Neural cell (in vitro differentiated cells): ENCODE measurements around the gene ANKRD22. TPM values are rescaled to one million over a fixed set of nuclear protein-coding genes. Genes with fewer than 3 reads are reported as not detected.

ENCODE experiments used
- H2AFZ ChIP-seq: fragments of 200-600, 300-800 bp; sonication (generic), shearing (Covaris generic); 2 replicates; pipeline ENCODE4 v1.6.0; 2014; ENCODE audit warnings: low read depth, mild to moderate bottlenecking, antibody characterized with exemption, low read length, moderate library complexity
- H3F3A ChIP-seq: fragments of 200-600 bp; shearing (Covaris generic); 2 replicates; pipeline ENCODE4 v1.6.1; 2016; ENCODE audit warnings: mild to moderate bottlenecking, moderate library complexity, mixed read lengths, antibody characterized with exemption, low read length; ENCODE audit not compliant: insufficient read depth, poor library complexity, severe bottlenecking
- H3K27ac ChIP-seq: fragments of 200-600, 300-800 bp; sonication (generic), shearing (Covaris generic); 2 replicates; pipeline ENCODE4 v1.5.1; 2014; ENCODE audit warnings: mild to moderate bottlenecking, low read length, moderate library complexity
- H3K27me3 ChIP-seq: fragments of 300-800, 200-600 bp; sonication (generic), shearing (Covaris generic); 2 replicates; pipeline ENCODE4 v1.6.0; 2014; ENCODE audit warnings: mild to moderate bottlenecking, low read depth, low read length, moderate library complexity; ENCODE audit not compliant: insufficient read depth
- H3K36me3 ChIP-seq: fragments of 300-800, 200-600 bp; sonication (generic), shearing (Covaris generic); 2 replicates; pipeline ENCODE4 v1.5.1; 2014; ENCODE audit warnings: mild to moderate bottlenecking, antibody characterized with exemption, low read length, moderate library complexity; ENCODE audit not compliant: insufficient read depth
- H3K4me2 ChIP-seq: fragments of 300-800, 200-600 bp; sonication (generic), shearing (Covaris generic); 2 replicates; pipeline ENCODE4 v1.6.0; 2014; ENCODE audit warnings: mild to moderate bottlenecking, low read length
- H3K4me3 ChIP-seq: fragments of 300-800, 200-600 bp; sonication (generic), shearing (Covaris generic); 2 replicates; pipeline ENCODE4 v1.5.1; 2014; ENCODE audit warnings: mild to moderate bottlenecking, low read length, moderate library complexity
- H3K79me2 ChIP-seq: fragments of 200-600 bp; shearing (Covaris generic); replicated peaks from 2 replicates; pipeline ENCODE4 v1.6.0; 2014; ENCODE audit warnings: mild to moderate bottlenecking, low read length, moderate library complexity; ENCODE audit not compliant: insufficient read depth
- H3K9ac ChIP-seq: fragments of 300-800, 200-600 bp; sonication (generic), shearing (Covaris generic); 2 replicates; pipeline ENCODE4 v1.6.1; 2016; ENCODE audit warnings: mild to moderate bottlenecking, low read length, mixed read lengths
- H3K9me2 ChIP-seq: fragments of 200-600 bp; shearing (Covaris generic); 2 replicates; pipeline ENCODE4 v1.6.1; 2016; ENCODE audit warnings: mild to moderate bottlenecking, low read length, mixed read lengths; ENCODE audit not compliant: insufficient read depth
- H3K9me3 ChIP-seq: fragments of 200-600, 300-800 bp; sonication (generic), shearing (Covaris generic); 2 replicates; pipeline ENCODE4 v1.6.1; 2016; ENCODE audit warnings: mild to moderate bottlenecking, mixed run types, low read length, moderate library complexity, mixed read lengths
- H4K20me1 ChIP-seq: fragments of 200-600 bp; shearing (Covaris generic); 2 replicates; pipeline ENCODE4 v1.6.1; 2016; ENCODE audit warnings: mild to moderate bottlenecking, mixed run types; ENCODE audit not compliant: insufficient read depth
- EP300 ChIP-seq: fragments of 450-650 bp; conservative IDR thresholded peaks from 2 replicates; pipeline ENCODE4 v1.6.1; 2014; ENCODE audit warnings: antibody characterized with exemption, mild to moderate bottlenecking, moderate library complexity; ENCODE audit not compliant: poor library complexity, severe bottlenecking
- EZH2 ChIP-seq: fragments of 200-600, 300-800 bp; shearing (Covaris generic), sonication (generic); IDR thresholded peaks from 2 replicates; pipeline ENCODE4 v1.6.1; 2014; ENCODE audit warnings: antibody characterized with exemption, low read length, borderline replicate concordance, mild to moderate bottlenecking; ENCODE audit not compliant: insufficient read depth, poor library complexity, severe bottlenecking
- MXI1 ChIP-seq: fragments of 450-650 bp; conservative IDR thresholded peaks from 2 replicates; pipeline ENCODE4 v1.6.1; 2014; ENCODE audit warnings: antibody characterized with exemption, mild to moderate bottlenecking; ENCODE audit not compliant: poor library complexity, severe bottlenecking
- POLR2AphosphoS5 ChIP-seq: IDR thresholded peaks from 2 replicates; pipeline ENCODE4 v1.6.1; 2012
- RAD21 ChIP-seq: fragments of 450-650 bp; conservative IDR thresholded peaks from 2 replicates; pipeline ENCODE4 v1.6.1; 2014; ENCODE audit warnings: antibody characterized with exemption, mild to moderate bottlenecking, moderate library complexity
- SMC3 ChIP-seq: fragments of 450-650 bp; conservative IDR thresholded peaks from 2 replicates; pipeline ENCODE4 v1.6.1; 2014; ENCODE audit warnings: antibody characterized with exemption, mild to moderate bottlenecking, moderate library complexity; ENCODE audit not compliant: poor library complexity
- TAF1 ChIP-seq: IDR thresholded peaks from 2 replicates; pipeline ENCODE4 v1.6.1; 2012; ENCODE audit warnings: low read depth
- polyA plus RNA-seq: library from polyadenylated mRNA; depleted of rRNA; stranded (reverse); fragments of >200 nt; gene quantifications from 2 replicates; pipeline ENCODE4 v1.2.3, GENCODE V29; 2014
- TF ChIP-seq, protein P1 (sequence below): fragments of 450-650 bp; IDR thresholded peaks from 2 replicates; pipeline ENCODE4 v1.5.1; 2014; ENCODE audit warnings: antibody characterized with exemption, mild to moderate bottlenecking, moderate library complexity; ENCODE audit not compliant: poor library complexity, severe bottlenecking
- TF ChIP-seq, protein P2 (sequence below): IDR thresholded peaks from 2 replicates; pipeline ENCODE4 v1.6.1; 2012; ENCODE audit warnings: borderline replicate concordance

The ANKRD22 gene
- polyA plus RNA-seq, 1 donor from 2014 or later: 0.57 TPM

DNA sequence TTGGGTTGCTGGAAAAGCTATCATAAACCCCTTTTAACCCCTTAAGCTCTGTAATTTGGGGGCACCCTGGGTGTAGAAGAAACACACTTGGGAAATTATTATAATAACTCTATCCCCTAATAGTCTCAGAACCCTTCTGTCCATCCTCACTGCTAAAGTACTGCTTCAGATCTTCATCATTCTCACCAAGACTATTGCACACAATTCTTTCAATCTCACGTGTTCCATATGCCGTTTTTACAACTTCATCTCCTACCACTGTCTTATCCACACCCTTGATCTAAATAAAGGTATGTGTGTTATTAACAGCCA is 15.8 kb downstream of the ANKRD22 start:
- Histone ChIP-seq H3K9me3 (no peaks in the 10 kb centered on the region), H2AFZ (no peak overlapping the region), H3F3A (no peaks in the 10 kb centered on the region), H3K4me3 (no peak overlapping the region), H3K27ac (no peak overlapping the region), H4K20me1 (no peaks in the 10 kb centered on the region), H3K9me2 (no peaks in the 10 kb centered on the region), H3K79me2 (no peaks in the 10 kb centered on the region), H3K36me3 (no peaks in the 10 kb centered on the region), H3K4me2 (no peak overlapping the region), H3K27me3 (no peaks in the 10 kb centered on the region), H3K9ac (no peak overlapping the region)
- TF ChIP-seq RAD21: no peak
- peak; percentile 41 for TF ChIP-seq SMC3

DNA sequence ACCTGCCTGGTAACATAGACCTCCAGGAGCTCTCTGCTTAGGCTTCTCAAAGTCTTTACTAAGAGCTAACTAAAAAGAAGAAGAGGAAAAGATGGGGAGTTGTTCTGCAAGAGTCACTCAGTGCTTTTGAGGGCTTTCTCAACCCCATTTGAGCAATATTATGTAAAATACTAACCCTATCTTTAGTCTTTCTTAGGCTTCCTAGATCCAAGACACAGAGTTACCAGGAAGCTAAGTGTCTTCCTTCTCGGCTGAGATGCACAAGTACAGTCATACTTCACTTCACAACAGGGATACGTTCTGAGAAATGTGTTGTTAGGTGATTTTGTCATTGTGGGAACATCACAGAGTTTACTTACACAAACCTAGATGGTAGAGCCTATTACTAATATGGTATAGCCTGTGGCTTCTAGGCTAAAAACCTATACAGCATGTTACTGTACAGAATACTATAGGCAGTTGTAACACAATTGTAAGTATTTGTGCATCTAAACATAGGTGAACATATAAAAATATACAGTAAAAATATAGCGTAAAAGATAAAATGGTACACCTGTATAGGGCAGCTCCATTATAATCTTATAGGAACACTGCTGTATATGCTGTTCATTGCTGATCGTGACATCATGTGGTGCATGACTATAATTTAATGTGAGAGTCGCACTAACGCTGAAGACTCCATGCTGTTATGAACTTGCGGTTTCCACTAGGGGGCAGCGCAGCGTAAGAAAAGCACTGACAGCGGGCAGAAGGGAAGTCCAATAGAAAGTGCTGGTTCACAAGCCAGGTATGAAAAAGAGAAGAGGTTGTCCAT is 16.3 kb downstream of the ANKRD22 start:
- Histone ChIP-seq H2AFZ (no peak overlapping the region), H3K27me3 (no peaks in the 10 kb centered on the region), H3K36me3 (no peaks in the 10 kb centered on the region), H3K9me3 (no peaks in the 10 kb centered on the region), H3K4me3 (no peak overlapping the region), H3K27ac (no peak overlapping the region), H3K4me2 (no peak overlapping the region), H4K20me1 (no peaks in the 10 kb centered on the region), H3F3A (no peaks in the 10 kb centered on the region), H3K9me2 (no peaks in the 10 kb centered on the region), H3K79me2 (no peaks in the 10 kb centered on the region), H3K9ac (no peak overlapping the region)
- TF ChIP-seq SMC3 (peak; percentile 91), TAF1 (no peak), POLR2AphosphoS5 (no peak), RAD21 (peak; percentile 95), EP300 (no peak), MXI1 (no peak)
- TF ChIP-seq, protein P1, sequence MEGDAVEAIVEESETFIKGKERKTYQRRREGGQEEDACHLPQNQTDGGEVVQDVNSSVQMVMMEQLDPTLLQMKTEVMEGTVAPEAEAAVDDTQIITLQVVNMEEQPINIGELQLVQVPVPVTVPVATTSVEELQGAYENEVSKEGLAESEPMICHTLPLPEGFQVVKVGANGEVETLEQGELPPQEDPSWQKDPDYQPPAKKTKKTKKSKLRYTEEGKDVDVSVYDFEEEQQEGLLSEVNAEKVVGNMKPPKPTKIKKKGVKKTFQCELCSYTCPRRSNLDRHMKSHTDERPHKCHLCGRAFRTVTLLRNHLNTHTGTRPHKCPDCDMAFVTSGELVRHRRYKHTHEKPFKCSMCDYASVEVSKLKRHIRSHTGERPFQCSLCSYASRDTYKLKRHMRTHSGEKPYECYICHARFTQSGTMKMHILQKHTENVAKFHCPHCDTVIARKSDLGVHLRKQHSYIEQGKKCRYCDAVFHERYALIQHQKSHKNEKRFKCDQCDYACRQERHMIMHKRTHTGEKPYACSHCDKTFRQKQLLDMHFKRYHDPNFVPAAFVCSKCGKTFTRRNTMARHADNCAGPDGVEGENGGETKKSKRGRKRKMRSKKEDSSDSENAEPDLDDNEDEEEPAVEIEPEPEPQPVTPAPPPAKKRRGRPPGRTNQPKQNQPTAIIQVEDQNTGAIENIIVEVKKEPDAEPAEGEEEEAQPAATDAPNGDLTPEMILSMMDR: peak; percentile 95
- TF ChIP-seq, protein P2, sequence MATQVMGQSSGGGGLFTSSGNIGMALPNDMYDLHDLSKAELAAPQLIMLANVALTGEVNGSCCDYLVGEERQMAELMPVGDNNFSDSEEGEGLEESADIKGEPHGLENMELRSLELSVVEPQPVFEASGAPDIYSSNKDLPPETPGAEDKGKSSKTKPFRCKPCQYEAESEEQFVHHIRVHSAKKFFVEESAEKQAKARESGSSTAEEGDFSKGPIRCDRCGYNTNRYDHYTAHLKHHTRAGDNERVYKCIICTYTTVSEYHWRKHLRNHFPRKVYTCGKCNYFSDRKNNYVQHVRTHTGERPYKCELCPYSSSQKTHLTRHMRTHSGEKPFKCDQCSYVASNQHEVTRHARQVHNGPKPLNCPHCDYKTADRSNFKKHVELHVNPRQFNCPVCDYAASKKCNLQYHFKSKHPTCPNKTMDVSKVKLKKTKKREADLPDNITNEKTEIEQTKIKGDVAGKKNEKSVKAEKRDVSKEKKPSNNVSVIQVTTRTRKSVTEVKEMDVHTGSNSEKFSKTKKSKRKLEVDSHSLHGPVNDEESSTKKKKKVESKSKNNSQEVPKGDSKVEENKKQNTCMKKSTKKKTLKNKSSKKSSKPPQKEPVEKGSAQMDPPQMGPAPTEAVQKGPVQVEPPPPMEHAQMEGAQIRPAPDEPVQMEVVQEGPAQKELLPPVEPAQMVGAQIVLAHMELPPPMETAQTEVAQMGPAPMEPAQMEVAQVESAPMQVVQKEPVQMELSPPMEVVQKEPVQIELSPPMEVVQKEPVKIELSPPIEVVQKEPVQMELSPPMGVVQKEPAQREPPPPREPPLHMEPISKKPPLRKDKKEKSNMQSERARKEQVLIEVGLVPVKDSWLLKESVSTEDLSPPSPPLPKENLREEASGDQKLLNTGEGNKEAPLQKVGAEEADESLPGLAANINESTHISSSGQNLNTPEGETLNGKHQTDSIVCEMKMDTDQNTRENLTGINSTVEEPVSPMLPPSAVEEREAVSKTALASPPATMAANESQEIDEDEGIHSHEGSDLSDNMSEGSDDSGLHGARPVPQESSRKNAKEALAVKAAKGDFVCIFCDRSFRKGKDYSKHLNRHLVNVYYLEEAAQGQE: no peak

DNA sequence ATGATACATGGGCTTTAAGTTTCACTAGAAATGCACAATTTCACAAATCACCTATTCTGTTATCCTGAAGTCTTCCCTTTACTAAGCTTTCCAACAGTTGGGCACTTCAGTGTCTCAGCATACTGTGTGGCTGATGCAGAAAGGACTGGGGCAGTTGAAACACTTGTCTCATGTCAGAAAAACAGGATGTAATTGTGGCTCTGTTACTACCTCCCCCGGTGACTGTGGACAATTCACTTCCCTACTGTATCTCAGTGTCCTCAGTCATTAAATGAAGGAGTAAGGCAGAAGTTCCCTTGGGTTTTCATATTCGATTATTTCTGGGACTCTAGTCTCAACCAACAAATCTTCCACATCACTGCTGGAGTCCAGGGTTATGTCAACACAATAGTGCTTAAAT is 17.9 kb downstream of the ANKRD22 start:
- no peaks in the 10 kb centered on the region for H3K36me3 ChIP-seq
- no peaks in the 10 kb centered on the region for H3K79me2 ChIP-seq
- no peak overlapping the region for H3K9ac ChIP-seq
- H2AFZ ChIP-seq: no peak overlapping the region
- H3K4me3 ChIP-seq: no peak overlapping the region
- no peaks in the 10 kb centered on the region for H3K27me3 ChIP-seq
- no peaks in the 10 kb centered on the region for H4K20me1 ChIP-seq
- H3K27ac ChIP-seq: no peak overlapping the region
- no peaks in the 10 kb centered on the region for H3K9me3 ChIP-seq
- H3K4me2 ChIP-seq: no peak overlapping the region
- no peaks in the 10 kb centered on the region for H3F3A ChIP-seq
- TF ChIP-seq EZH2: no peak
- TF ChIP-seq, protein P2: no peak
- TF ChIP-seq, protein P1: no peak
- TF ChIP-seq MXI1: no peak
- TF ChIP-seq RAD21: no peak
- no peak for TF ChIP-seq SMC3
- TF ChIP-seq POLR2AphosphoS5: no peak
- TF ChIP-seq TAF1: no peak
- no peak for TF ChIP-seq EP300
- no peaks in the 10 kb centered on the region for H3K9me2 ChIP-seq
